Measurements from ENCODE around the gene NELFB.

DNA sequence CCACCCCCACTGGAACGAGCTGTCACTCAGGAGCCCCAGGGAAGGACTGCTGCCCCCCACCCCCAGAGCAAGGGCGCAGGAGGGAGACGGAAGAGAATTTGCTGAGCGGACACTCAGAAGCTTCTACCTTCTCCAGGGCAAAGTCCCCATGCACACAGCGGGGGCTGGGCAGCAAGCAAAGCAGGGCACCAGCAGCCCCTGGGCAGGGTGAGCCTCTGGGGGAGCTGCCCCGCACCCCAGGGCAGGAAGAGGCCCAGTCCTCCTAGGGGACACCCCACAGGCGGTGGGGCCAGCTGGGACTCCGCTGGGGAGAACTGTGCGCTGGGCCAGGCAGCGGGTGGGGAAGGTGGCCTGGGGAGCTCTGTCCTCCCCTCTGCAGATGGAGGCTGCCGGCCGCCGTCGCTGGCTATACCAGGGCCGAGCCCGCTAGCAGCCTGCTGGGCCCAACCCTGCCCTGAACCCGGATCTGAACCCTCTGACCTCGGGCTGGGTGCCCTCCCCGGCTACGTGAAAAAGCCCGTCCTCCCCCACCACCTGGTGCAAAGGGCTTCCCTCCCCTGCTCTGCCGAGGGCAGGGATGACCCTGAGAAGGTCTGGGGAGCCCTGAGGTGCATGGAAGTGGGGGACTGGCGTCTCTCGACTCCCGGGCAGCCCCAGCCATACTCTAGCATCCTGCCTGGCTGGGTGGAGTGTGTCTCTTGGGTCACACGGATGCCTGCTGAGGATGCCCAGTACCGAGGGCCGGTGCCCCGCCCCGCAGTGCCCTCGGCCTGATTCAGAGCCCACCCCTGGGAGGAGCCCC, 25.0 kb upstream of the NELFB start:
- TF ChIP-seq, protein P1, sequence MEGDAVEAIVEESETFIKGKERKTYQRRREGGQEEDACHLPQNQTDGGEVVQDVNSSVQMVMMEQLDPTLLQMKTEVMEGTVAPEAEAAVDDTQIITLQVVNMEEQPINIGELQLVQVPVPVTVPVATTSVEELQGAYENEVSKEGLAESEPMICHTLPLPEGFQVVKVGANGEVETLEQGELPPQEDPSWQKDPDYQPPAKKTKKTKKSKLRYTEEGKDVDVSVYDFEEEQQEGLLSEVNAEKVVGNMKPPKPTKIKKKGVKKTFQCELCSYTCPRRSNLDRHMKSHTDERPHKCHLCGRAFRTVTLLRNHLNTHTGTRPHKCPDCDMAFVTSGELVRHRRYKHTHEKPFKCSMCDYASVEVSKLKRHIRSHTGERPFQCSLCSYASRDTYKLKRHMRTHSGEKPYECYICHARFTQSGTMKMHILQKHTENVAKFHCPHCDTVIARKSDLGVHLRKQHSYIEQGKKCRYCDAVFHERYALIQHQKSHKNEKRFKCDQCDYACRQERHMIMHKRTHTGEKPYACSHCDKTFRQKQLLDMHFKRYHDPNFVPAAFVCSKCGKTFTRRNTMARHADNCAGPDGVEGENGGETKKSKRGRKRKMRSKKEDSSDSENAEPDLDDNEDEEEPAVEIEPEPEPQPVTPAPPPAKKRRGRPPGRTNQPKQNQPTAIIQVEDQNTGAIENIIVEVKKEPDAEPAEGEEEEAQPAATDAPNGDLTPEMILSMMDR (conservative IDR thresholded peaks at IDR 0.05; ENCODE audit: low read length) = no peak
- TF ChIP-seq EZH2phosphoT487 (IDR thresholded peaks at IDR 0.05; ENCODE audit: borderline replicate concordance, low read depth, low read length) = no peak
